Measurements from ENCODE around the gene POLR2E.

- TF ChIP-seq, protein P1, sequence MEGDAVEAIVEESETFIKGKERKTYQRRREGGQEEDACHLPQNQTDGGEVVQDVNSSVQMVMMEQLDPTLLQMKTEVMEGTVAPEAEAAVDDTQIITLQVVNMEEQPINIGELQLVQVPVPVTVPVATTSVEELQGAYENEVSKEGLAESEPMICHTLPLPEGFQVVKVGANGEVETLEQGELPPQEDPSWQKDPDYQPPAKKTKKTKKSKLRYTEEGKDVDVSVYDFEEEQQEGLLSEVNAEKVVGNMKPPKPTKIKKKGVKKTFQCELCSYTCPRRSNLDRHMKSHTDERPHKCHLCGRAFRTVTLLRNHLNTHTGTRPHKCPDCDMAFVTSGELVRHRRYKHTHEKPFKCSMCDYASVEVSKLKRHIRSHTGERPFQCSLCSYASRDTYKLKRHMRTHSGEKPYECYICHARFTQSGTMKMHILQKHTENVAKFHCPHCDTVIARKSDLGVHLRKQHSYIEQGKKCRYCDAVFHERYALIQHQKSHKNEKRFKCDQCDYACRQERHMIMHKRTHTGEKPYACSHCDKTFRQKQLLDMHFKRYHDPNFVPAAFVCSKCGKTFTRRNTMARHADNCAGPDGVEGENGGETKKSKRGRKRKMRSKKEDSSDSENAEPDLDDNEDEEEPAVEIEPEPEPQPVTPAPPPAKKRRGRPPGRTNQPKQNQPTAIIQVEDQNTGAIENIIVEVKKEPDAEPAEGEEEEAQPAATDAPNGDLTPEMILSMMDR (conservative IDR thresholded peaks at IDR 0.05 in 1 of 2, IDR thresholded peaks at IDR 0.05 in 1 of 2; ENCODE audit: extremely low read depth in 1 of 2, insufficient read depth in 1 of 2, low read depth in 1 of 2, low read length in 2 of 2), result no peak
- no peak for TF ChIP-seq EZH2 (IDR thresholded peaks at IDR 0.05; ENCODE audit: borderline replicate concordance, low read length)
These were observed 10.1 kb upstream of the POLR2E start for GRCh38 chr19:1105008-1105872.
